ENCODE data around the gene SYT4. TPM values are rescaled to one million over a fixed set of nuclear protein-coding genes. Genes with fewer than 3 reads are reported as not detected.

The SYT4 gene
- total and polyA plus RNA-seq, 2 experiments from 2014 or later = 3.7 to 10.4 TPM

- Mint-ChIP-seq H3K9me3 (no peaks in the 10 kb centered on the region), H3K27ac (no peak overlapping the region), H3K36me3 (ENCODE audit: low read depth) (peaks cover 7% of the 10 kb centered on the region; the same call in 1 of the 3 replicates), H3K4me3 (peak overlapping the region; percentile 75), H3K27me3 (ENCODE audit: insufficient read depth, low read depth, poor library complexity) (no peaks in the 10 kb centered on the region), H3K4me1 (peaks cover 41% of the 10 kb centered on the region)
- H3K4me3 ChIP-seq = peak overlapping the region; percentile 47
- no peaks in the 10 kb centered on the region for H3K36me3 ChIP-seq (ENCODE audit: insufficient read depth)
- ATAC-seq (no peak), DNase-seq (ENCODE audit: low spot score) (no peak)
- peak overlapping the region; percentile 64 for H3K4me2 ChIP-seq
- no peaks in the 10 kb centered on the region for H3K9me2 ChIP-seq (ENCODE audit: insufficient read depth)
- no peaks in the 10 kb centered on the region for H3K27me3 ChIP-seq (ENCODE audit: insufficient read depth)
- no peak overlapping the region for H2AFZ ChIP-seq
- H3K79me2 ChIP-seq (replicated peaks; ENCODE audit: insufficient read depth) = peaks cover 5% of the 10 kb centered on the region; the same call in 1 of the 2 replicates
- TF ChIP-seq POLR2AphosphoS5 (IDR thresholded peaks at IDR 0.05; ENCODE audit: low read depth) (no peak), ZNF331 (CRISPR knock-in tag; IDR thresholded peaks at IDR 0.05; ENCODE audit: low read depth) (no peak), REST (IDR thresholded peaks at IDR 0.05; ENCODE audit: unreplicated experiment) (no peak), CREB1 (CRISPR knock-in tag; IDR thresholded peaks at IDR 0.05; ENCODE audit: low read depth) (no peak), NANOG (IDR thresholded peaks at IDR 0.05; ENCODE audit: borderline replicate concordance) (no peak), ETS1 (IDR thresholded peaks at IDR 0.05) (no peak), EZH2phosphoT487 (IDR thresholded peaks at IDR 0.05; ENCODE audit: unreplicated experiment) (no peak)
- no peaks in the 10 kb centered on the region for H4K20me1 ChIP-seq (replicated peaks; ENCODE audit: insufficient read depth)
- peaks cover 35% of the 10 kb centered on the region for H3K4me1 ChIP-seq (ENCODE audit: insufficient read depth)
- no peaks in the 10 kb centered on the region for H3F3A ChIP-seq (replicated peaks; ENCODE audit: low read depth)
- no peak overlapping the region for H3K27ac ChIP-seq (ENCODE audit: low read depth)
Measured at GRCh38 chr18:43275546-43275945, 1.7 kb downstream of the SYT4 start.

GRCh38 chr18:43274526-43274925, 2.8 kb downstream of the SYT4 start:
- Mint-ChIP-seq H3K4me3 (no peak overlapping the region), H3K27me3 (ENCODE audit: insufficient read depth, low read depth, poor library complexity) (no peaks in the 10 kb centered on the region), H3K9me3 (no peaks in the 10 kb centered on the region), H3K36me3 (ENCODE audit: low read depth) (peaks cover 17% of the 10 kb centered on the region; the same call in 2 of the 3 replicates), H3K4me1 (peaks cover 41% of the 10 kb centered on the region), H3K27ac (no peak overlapping the region)
- Histone ChIP-seq H3K27me3 (ENCODE audit: insufficient read depth) (no peaks in the 10 kb centered on the region), H4K20me1 (replicated peaks; ENCODE audit: insufficient read depth) (no peaks in the 10 kb centered on the region), H3K4me2 (no peak overlapping the region), H3K79me2 (replicated peaks; ENCODE audit: insufficient read depth) (peaks cover 5% of the 10 kb centered on the region; the same call in 1 of the 2 replicates), H3K4me3 (no peak overlapping the region), H3F3A (replicated peaks; ENCODE audit: low read depth) (no peaks in the 10 kb centered on the region), H2AFZ (no peak overlapping the region), H3K4me1 (ENCODE audit: insufficient read depth) (peaks cover 35% of the 10 kb centered on the region), H3K9me2 (ENCODE audit: insufficient read depth) (no peaks in the 10 kb centered on the region), H3K27ac (ENCODE audit: low read depth) (no peak overlapping the region), H3K36me3 (ENCODE audit: insufficient read depth) (no peaks in the 10 kb centered on the region)
- no peak for TF ChIP-seq EZH2phosphoT487 (IDR thresholded peaks at IDR 0.05; ENCODE audit: unreplicated experiment)
- TF ChIP-seq NANOG (IDR thresholded peaks at IDR 0.05; ENCODE audit: borderline replicate concordance) = no peak
- no peak for TF ChIP-seq EZH2 (IDR thresholded peaks at IDR 0.05; ENCODE audit: low read depth, unreplicated experiment)
- DNase-seq (ENCODE audit: low spot score) (no peak), ATAC-seq (no peak)
